Esophagus muscularis mucosa (tissue), 3 donors: ENCODE measurements around the gene PFKFB3.

Experiments used
- CTCF ChIP-seq, 3 experiments: fragments of 200-600 bp in 2 of 3; fragments of 450-650 bp in 1 of 3; sonication (generic) in 2 of 3; IDR thresholded peaks; one replicate each; pipeline ENCODE4 v1.5.1; 2017 to 2019; ENCODE audit warnings: antibody characterized with exemption in 3 of 3, mild to moderate bottlenecking in 2 of 3, moderate library complexity in 1 of 3
- EP300 ChIP-seq: sonication (generic); formaldehyde crosslinking; IDR thresholded peaks from one replicate; pipeline ENCODE4 v1.6.1; 2017; ENCODE audit warnings: antibody characterized with exemption

GRCh38 chr10:6176691-6177231, 26.0 kb upstream of the PFKFB3 start:
- TF ChIP-seq CTCF (IDR thresholded peaks at IDR 0.05) (no peak), EP300 (no peak)
